Measurements from ENCODE around the gene ZPLD1. TPM values are rescaled to one million over a fixed set of nuclear protein-coding genes. Genes with fewer than 3 reads are reported as not detected.
A peak's percentile ranks its signal among the peaks of the same experiment; 100 is the strongest.

ZPLD1 gene
- total and polyA plus RNA-seq, 11 donors = 0.07 to 0.16 (median 0.13) TPM; not detected in 7

GRCh38 chr3:102400766-102401165 is 34.0 kb upstream of the ZPLD1 start:
- Histone ChIP-seq H3K4me1 (no peaks in the 10 kb centered on the region), H3K27me3 (no peaks in the 10 kb centered on the region), H3K36me3 (no peaks in the 10 kb centered on the region), H3K9me3 (no peaks in the 10 kb centered on the region), H3K27ac (no peak overlapping the region), H3K4me3 (no peak overlapping the region)
- 77 to 83% (median 79%) methylated on average over 2 of the region's 2 CpGs for WGBS, 4 donors
- DNase-seq = no peak
- no peak for ATAC-seq
- intact Hi-C loops (cut with DNase I) = no loop called here
- TF ChIP-seq POLR2A (IDR thresholded peaks at IDR 0.05) (no peak), CTCF (IDR thresholded peaks at IDR 0.05) (no peak)

- intact Hi-C loops (cut with DNase I) = no loop called here
- H3K4me3 ChIP-seq = no peak overlapping the region
- no peaks in the 10 kb centered on the region for H3K4me1 ChIP-seq
- no peaks in the 10 kb centered on the region for H3K36me3 ChIP-seq
- TF ChIP-seq CTCF (IDR thresholded peaks at IDR 0.05) (no peak), POLR2A (IDR thresholded peaks at IDR 0.05) (no peak)
- DNase-seq = no peak
- no peak for ATAC-seq
- H3K9me3 ChIP-seq = no peaks in the 10 kb centered on the region
- no peaks in the 10 kb centered on the region for H3K27me3 ChIP-seq
- H3K27ac ChIP-seq = no peak overlapping the region
Observed at GRCh38 chr3:102410616-102411015, 24.2 kb upstream of the ZPLD1 start.

GRCh38 chr3:102415553-102415952 is 19.3 kb upstream of the ZPLD1 start:
- H3K4me1 ChIP-seq = no peaks in the 10 kb centered on the region
- peak overlapping the region in 5 of 12 donors; percentile 10 to 38 (median 19) for H3K4me3 ChIP-seq
- no peak for ATAC-seq
- H3K27ac ChIP-seq = no peak overlapping the region
- no peak for TF ChIP-seq CTCF (IDR thresholded peaks at IDR 0.05)
- no peak for TF ChIP-seq POLR2A (IDR thresholded peaks at IDR 0.05)
- intact Hi-C loops (cut with DNase I) = no loop called here
- 50 to 71% (median 61%) methylated on average over 2 of the region's 2 CpGs for WGBS, 4 donors
- no peaks in the 10 kb centered on the region for H3K9me3 ChIP-seq
- H3K36me3 ChIP-seq = no peaks in the 10 kb centered on the region
- no peaks in the 10 kb centered on the region for H3K27me3 ChIP-seq
- DNase-seq = no peak

GRCh38 chr3:102419786-102420185 is 15.0 kb upstream of the ZPLD1 start:
- TF ChIP-seq CTCF (IDR thresholded peaks at IDR 0.05) = no peak
- H3K4me1 ChIP-seq = no peaks in the 10 kb centered on the region
- no peaks in the 10 kb centered on the region for H3K9me3 ChIP-seq
- no peak for ATAC-seq
- intact Hi-C loops (cut with DNase I) = no loop called here
- H3K36me3 ChIP-seq = no peaks in the 10 kb centered on the region
- no peak overlapping the region for H3K27ac ChIP-seq
- H3K27me3 ChIP-seq = no peaks in the 10 kb centered on the region
- no peak overlapping the region for H3K4me3 ChIP-seq
- DNase-seq = no peak

Measured in heart left ventricle (tissue), 16 donors.